SH-SY5Y (cell line): ENCODE measurements around the gene LEPROT.

ENCODE experiments used
- GATA2 ChIP-seq: IDR thresholded peaks from 2 replicates; pipeline ENCODE4 v1.6.1; 2011; ENCODE audit warnings: mild to moderate bottlenecking, low read depth, low read length
- GATA3 ChIP-seq: IDR thresholded peaks from 2 replicates; pipeline ENCODE4 v1.6.1; 2011; ENCODE audit warnings: low read depth, mild to moderate bottlenecking, low read length, moderate library complexity

Gene LEPROT

GRCh38 chr1:65399003-65399402 lies 21.5 kb upstream of the LEPROT start:
- TF ChIP-seq GATA3 (no peak), GATA2 (no peak)

GRCh38 chr1:65401612-65402011 lies 18.9 kb upstream of the LEPROT start:
- TF ChIP-seq GATA3 (no peak), GATA2 (no peak)

- TF ChIP-seq GATA2 (no peak), GATA3 (no peak)
Observed at GRCh38 chr1:65404941-65405340, 15.5 kb upstream of the LEPROT start.

- no peak for TF ChIP-seq GATA2
Observed at GRCh38 chr1:65407877-65408276, 12.6 kb upstream of the LEPROT start.

GRCh38 chr1:65409314-65409713 lies 11.2 kb upstream of the LEPROT start:
- no peak for TF ChIP-seq GATA3
- no peak for TF ChIP-seq GATA2

- TF ChIP-seq GATA3: no peak
- TF ChIP-seq GATA2: no peak
Observed at GRCh38 chr1:65409816-65410326, 10.6 kb upstream of the LEPROT start.

GRCh38 chr1:65412256-65412983 lies 8.0 kb upstream of the LEPROT start:
- TF ChIP-seq GATA2 (no peak), GATA3 (no peak)

GRCh38 chr1:65412984-65413375 lies 7.5 kb upstream of the LEPROT start:
- TF ChIP-seq GATA2: no peak
- TF ChIP-seq GATA3: no peak

- TF ChIP-seq GATA3 (no peak), GATA2 (no peak)
Observed at GRCh38 chr1:65414538-65414937, 5.9 kb upstream of the LEPROT start.

GRCh38 chr1:65416767-65417166 lies 3.7 kb upstream of the LEPROT start:
- TF ChIP-seq GATA3 (no peak), GATA2 (no peak)

- no peak for TF ChIP-seq GATA3
- no peak for TF ChIP-seq GATA2
Observed at GRCh38 chr1:65417729-65418128, 2.7 kb upstream of the LEPROT start.

GRCh38 chr1:65418522-65419185 lies 1.8 kb upstream of the LEPROT start:
- TF ChIP-seq GATA2 (no peak), GATA3 (no peak)

- TF ChIP-seq GATA2: no peak
- no peak for TF ChIP-seq GATA3
Observed at GRCh38 chr1:65419681-65420589, 533 bp upstream of the LEPROT start.

GRCh38 chr1:65421351-65422025 lies 1.0 kb downstream of the LEPROT start:
- TF ChIP-seq GATA3 (no peak), GATA2 (no peak)
